Ovary (tissue), 3 donors: ENCODE results near the gene KCNIP1.

Experiments used
- CTCF ChIP-seq, 3 donors: fragments of 450-650 bp in 2 of 3; fragments of 200-600 bp in 1 of 3; IDR thresholded peaks; one replicate each; pipeline versions ENCODE4 v1.5.1 to v1.8.0; 2016 to 2022; ENCODE audit warnings: antibody characterized with exemption in 3 of 3, mild to moderate bottlenecking in 1 of 3
- EP300 ChIP-seq: sonication (generic); formaldehyde crosslinking; IDR thresholded peaks from one replicate; pipeline ENCODE4 v1.6.1; 2017; ENCODE audit warnings: antibody characterized with exemption
- POLR2A ChIP-seq: fragments of 450-650 bp; IDR thresholded peaks from one replicate; pipeline ENCODE4 v1.6.1; 2017; ENCODE audit warnings: antibody characterized with exemption, mild to moderate bottlenecking, moderate library complexity
- donor health status: DM: no; HTN: no; CAD: no.

DNA sequence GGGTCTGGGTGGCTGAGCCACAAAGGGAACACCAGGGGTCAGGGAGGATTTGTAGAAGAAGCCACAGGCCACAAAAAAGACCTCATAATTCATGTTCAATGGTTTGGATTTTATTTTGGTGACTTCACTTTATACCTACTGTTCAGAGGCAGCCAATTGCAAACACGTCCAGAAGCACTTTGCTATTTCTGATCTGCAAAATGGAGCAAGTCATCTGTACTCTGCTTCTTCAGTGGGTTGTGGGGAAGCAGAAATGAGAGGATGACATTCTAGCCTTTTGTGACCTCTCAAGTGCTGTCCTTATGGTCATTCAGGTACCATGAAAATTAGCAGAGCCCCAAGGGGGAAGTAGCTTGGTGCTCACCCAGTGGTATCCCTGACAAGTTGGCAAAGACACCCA is 2.5 kb upstream of the KCNIP1 start:
- TF ChIP-seq CTCF (IDR thresholded peaks at IDR 0.05) (no peak), EP300 (no peak), POLR2A (no peak)
